Sigmoid colon (tissue), 7 donors: ENCODE measurements around the gene GUCA1A. TPM values are rescaled to one million over a fixed set of nuclear protein-coding genes. Genes with fewer than 3 reads are reported as not detected.

Experiments
- DNase-seq: peaks from one replicate; pipeline ENCODE4 v3.0.0-alpha.2; 2019
- H3K27ac ChIP-seq, 4 donors: fragments of 200-600 bp; sonication (generic); one replicate each; pipeline ENCODE4 v1.5.1; 2016 to 2019; ENCODE audit warnings: mild to moderate bottlenecking in 1 of 4
- H3K27me3 ChIP-seq, 3 donors: fragments of 200-600 bp; sonication (generic); one replicate each; pipeline ENCODE4 v1.5.1; 2019; ENCODE audit warnings: mild to moderate bottlenecking in 1 of 3
- H3K36me3 ChIP-seq, 4 donors: fragments of 200-600 bp; sonication (generic); one replicate each; pipeline ENCODE4 v1.5.1; 2016 to 2019
- H3K4me1 ChIP-seq, 4 donors: fragments of 200-600 bp; sonication (generic); one replicate each; pipeline ENCODE4 v1.5.1; 2017 to 2019
- H3K4me3 ChIP-seq, 4 donors: fragments of 200-600 bp; sonication (generic); one replicate each; pipeline ENCODE4 v1.5.1; 2017 to 2019; ENCODE audit warnings: mild to moderate bottlenecking in 2 of 4, moderate library complexity in 1 of 4
- H3K9me3 ChIP-seq, 4 donors: fragments of 200-600 bp in 3 of 4; sonication (generic) in 3 of 4; one replicate each; pipeline versions ENCODE4 v1.5.1 to v1.6.1; 2013 to 2019
- EP300 ChIP-seq, 4 donors: sonication (generic); formaldehyde crosslinking; IDR thresholded peaks; one replicate each; pipeline ENCODE4 v1.6.1; 2017; ENCODE audit warnings: antibody characterized with exemption in 4 of 4
- POLR2A ChIP-seq, 2 donors: fragments of 450-650 bp; IDR thresholded peaks; one replicate each; pipeline ENCODE4 v1.6.1; 2016; ENCODE audit warnings: antibody characterized with exemption in 2 of 2, mild to moderate bottlenecking in 2 of 2, moderate library complexity in 2 of 2
- POLR2AphosphoS5 ChIP-seq, 4 donors: sonication (generic); formaldehyde crosslinking; IDR thresholded peaks; one replicate each; pipeline ENCODE4 v1.6.1; 2017; ENCODE audit warnings: antibody characterized with exemption in 4 of 4
- WGBS, 2 donors: extraction: QIAGEN DNeasy Blood & Tissue Kit; methylation state at CpG; one replicate each; pipeline ENCODE4 v1.1.7; 2013; 5-methylcytosine and 5-hydroxymethylcytosine counted together
- intact Hi-C: fragments of 100-400 bp; cut with DNase I; formaldehyde crosslinking; loops from one replicate; pipeline ENCODE4 v1.15.1; 2023
- polyA plus RNA-seq, 3 donors: library from polyadenylated mRNA; stranded (reverse); fragments of 200-250 nt; gene quantifications; one replicate each; pipeline ENCODE4 v1.2.3, GENCODE V29; 2013
- total RNA-seq, 4 donors: library from RNA; depleted of rRNA; stranded (reverse); fragments of >200 nt; gene quantifications; one replicate each; pipeline ENCODE4 v1.1.0, GENCODE V29; 2016
- TF ChIP-seq, protein P1 (sequence below), 4 experiments: fragments of 450-650 bp in 3 of 4; fragments of 200-600 bp in 1 of 4; IDR thresholded peaks; one replicate each; pipeline ENCODE4 v1.5.1; 2016 to 2019; ENCODE audit warnings: antibody characterized with exemption in 4 of 4, mild to moderate bottlenecking in 3 of 4, moderate library complexity in 2 of 4
- donor health status: healthy with polysubstance abuse.
- donor health status: Bipolar disorder and iron deficiency.
- donor health status: healthy.

The GUCA1A gene
- total and polyA plus RNA-seq, 7 donors: 0.15 to 0.36 TPM; not detected in 5

DNA sequence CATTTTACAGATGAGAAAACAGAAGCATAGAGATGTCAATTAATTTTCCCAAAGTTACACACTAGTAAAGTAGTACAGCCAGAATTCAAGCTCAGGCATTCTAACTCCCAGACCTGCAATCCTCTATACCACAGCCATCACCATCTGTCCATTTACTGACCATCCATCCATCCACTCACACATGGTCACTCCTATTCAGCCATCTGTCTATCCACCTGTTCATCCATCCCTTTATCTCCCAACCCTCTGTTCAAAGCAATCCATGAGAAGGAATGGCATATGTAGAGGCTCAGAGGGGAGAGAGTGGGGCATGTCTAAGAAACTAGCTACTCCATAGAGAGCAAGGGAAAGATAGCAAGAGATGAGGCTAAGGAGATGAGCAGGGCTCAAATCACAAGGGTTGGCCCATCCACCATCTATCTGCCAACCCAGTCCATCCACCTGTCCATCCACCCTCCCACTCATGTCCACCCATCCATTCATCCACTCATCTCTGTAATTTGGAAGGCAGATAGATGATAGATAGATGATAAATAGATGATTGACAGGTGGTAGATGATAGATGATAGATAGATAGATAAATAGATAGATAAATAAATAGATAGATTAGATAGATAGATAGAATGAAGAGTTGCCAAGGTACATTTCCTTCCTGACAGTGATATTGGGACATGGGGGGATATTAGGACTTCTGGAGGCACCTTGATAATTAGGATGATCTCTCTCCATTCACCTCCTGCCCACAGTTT lies 18.5 kb upstream of the GUCA1A start:
- no peak for DNase-seq
- TF ChIP-seq EP300 (IDR thresholded peaks at IDR 0.05): no peak
- TF ChIP-seq, protein P1, sequence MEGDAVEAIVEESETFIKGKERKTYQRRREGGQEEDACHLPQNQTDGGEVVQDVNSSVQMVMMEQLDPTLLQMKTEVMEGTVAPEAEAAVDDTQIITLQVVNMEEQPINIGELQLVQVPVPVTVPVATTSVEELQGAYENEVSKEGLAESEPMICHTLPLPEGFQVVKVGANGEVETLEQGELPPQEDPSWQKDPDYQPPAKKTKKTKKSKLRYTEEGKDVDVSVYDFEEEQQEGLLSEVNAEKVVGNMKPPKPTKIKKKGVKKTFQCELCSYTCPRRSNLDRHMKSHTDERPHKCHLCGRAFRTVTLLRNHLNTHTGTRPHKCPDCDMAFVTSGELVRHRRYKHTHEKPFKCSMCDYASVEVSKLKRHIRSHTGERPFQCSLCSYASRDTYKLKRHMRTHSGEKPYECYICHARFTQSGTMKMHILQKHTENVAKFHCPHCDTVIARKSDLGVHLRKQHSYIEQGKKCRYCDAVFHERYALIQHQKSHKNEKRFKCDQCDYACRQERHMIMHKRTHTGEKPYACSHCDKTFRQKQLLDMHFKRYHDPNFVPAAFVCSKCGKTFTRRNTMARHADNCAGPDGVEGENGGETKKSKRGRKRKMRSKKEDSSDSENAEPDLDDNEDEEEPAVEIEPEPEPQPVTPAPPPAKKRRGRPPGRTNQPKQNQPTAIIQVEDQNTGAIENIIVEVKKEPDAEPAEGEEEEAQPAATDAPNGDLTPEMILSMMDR (IDR thresholded peaks at IDR 0.05): no peak
- intact Hi-C loops: no loop called here
- peaks cover 0 to 6% (median 2%) of the 10 kb centered on the region in 4 donors for H3K4me1 ChIP-seq
- H3K36me3 ChIP-seq: no peaks in the 10 kb centered on the region
- H3K27me3 ChIP-seq: no peaks in the 10 kb centered on the region
- no peaks in the 10 kb centered on the region for H3K9me3 ChIP-seq
- H3K27ac ChIP-seq: no peak overlapping the region
- no peak overlapping the region for H3K4me3 ChIP-seq

DNA sequence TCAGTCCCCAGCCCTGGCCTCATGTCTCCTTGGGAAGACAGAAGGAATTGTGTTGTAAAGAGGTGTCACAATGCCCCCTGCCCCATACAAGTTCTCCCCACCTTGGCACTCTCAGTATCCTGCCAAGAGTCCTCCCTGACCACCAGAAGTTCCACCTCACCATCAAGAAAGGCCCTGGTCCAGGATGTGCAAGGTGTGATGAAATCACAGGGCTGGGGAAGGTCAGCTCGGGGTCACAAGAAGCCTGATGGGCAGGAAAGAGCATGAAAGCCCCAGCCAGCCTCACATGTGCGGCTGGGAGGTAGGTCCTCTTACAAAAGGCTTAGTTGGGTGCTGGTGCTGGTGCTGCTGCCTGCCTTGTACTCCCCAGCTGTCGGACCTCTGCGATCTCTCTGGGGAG lies 17.9 kb upstream of the GUCA1A start:
- Histone ChIP-seq H3K27me3 (no peaks in the 10 kb centered on the region), H3K9me3 (no peaks in the 10 kb centered on the region), H3K27ac (no peak overlapping the region), H3K4me3 (no peak overlapping the region), H3K4me1 (peaks cover 0 to 6% (median 2%) of the 10 kb centered on the region in 4 donors), H3K36me3 (no peaks in the 10 kb centered on the region)
- 88 to 91% methylated on average over 4 of the region's 4 CpGs for WGBS, 2 donors
- DNase-seq: no peak
- intact Hi-C loops: no loop called here
- TF ChIP-seq EP300 (IDR thresholded peaks at IDR 0.05) (no peak), POLR2A (IDR thresholded peaks at IDR 0.05) (no peak), POLR2AphosphoS5 (IDR thresholded peaks at IDR 0.05) (no peak)
- TF ChIP-seq, protein P1 (IDR thresholded peaks at IDR 0.05): no peak

DNA sequence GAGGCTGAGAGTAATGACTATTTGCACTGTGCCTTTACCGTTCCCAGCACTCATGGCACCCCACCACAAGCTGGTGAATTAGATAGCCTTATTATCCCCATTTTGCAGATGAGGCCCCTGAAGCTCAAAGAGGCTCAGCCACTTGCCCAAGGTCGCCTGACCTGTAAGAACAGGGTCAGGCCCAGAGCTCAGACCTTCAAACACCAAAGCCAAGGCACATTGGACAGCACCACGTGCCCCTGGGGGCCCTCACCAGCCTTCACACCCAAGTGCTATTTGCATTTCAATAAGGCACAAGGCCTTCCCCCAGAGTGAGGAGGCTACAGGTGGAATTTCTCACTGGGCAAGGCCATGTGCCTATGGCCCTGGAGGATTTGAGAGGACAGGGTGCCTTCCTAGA lies 16.5 kb upstream of the GUCA1A start:
- DNase-seq: no peak
- Histone ChIP-seq H3K36me3 (no peaks in the 10 kb centered on the region), H3K27me3 (no peaks in the 10 kb centered on the region), H3K9me3 (no peaks in the 10 kb centered on the region), H3K4me3 (no peak overlapping the region), H3K4me1 (peaks cover 0 to 6% (median 2%) of the 10 kb centered on the region in 4 donors), H3K27ac (no peak overlapping the region)
- TF ChIP-seq, protein P1 (IDR thresholded peaks at IDR 0.05): no peak
- no peak for TF ChIP-seq POLR2AphosphoS5 (IDR thresholded peaks at IDR 0.05)
- no peak for TF ChIP-seq EP300 (IDR thresholded peaks at IDR 0.05)
- TF ChIP-seq POLR2A (IDR thresholded peaks at IDR 0.05): no peak
- intact Hi-C loops: no loop called here
- WGBS, 2 donors: 81 to 83% methylated on average over 3 of the region's 3 CpGs

DNA sequence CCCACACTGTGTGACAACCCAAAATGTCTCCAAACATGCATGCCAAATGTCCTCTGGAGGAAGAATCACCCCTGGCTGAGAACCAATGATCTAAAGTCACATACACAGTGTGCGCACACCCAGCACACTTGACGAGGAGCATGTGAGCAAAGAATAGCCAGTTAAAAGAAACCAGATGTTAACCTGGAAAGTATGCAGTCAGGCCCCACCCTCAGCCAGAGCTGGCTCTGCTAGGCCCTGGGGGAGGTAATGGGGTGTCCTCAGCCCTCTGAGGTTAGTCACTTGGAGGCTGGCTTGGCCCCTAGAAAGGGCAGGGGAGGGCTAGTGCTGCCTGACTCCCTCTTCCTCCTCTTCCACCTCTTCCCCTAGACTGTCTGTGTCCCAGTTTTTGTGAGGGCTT lies 15.2 kb upstream of the GUCA1A start:
- 61 to 76% methylated on average over 2 of the region's 2 CpGs for WGBS, 2 donors
- no peak overlapping the region for H3K27ac ChIP-seq
- H3K4me1 ChIP-seq: peaks cover 0 to 6% (median 2%) of the 10 kb centered on the region in 4 donors
- H3K4me3 ChIP-seq: no peak overlapping the region
- DNase-seq: no peak
- no peaks in the 10 kb centered on the region for H3K9me3 ChIP-seq
- TF ChIP-seq POLR2A (IDR thresholded peaks at IDR 0.05): no peak
- TF ChIP-seq, protein P1 (IDR thresholded peaks at IDR 0.05): no peak
- no peak for TF ChIP-seq EP300 (IDR thresholded peaks at IDR 0.05)
- no peak for TF ChIP-seq POLR2AphosphoS5 (IDR thresholded peaks at IDR 0.05)
- no peaks in the 10 kb centered on the region for H3K36me3 ChIP-seq
- intact Hi-C loops: no loop called here
- H3K27me3 ChIP-seq: no peaks in the 10 kb centered on the region

GRCh38 chr6:42158631-42159030 lies 14.5 kb upstream of the GUCA1A start:
- Histone ChIP-seq H3K9me3 (no peaks in the 10 kb centered on the region), H3K27me3 (no peaks in the 10 kb centered on the region), H3K27ac (no peak overlapping the region), H3K4me3 (no peak overlapping the region), H3K4me1 (peaks cover 0 to 6% (median 2%) of the 10 kb centered on the region in 4 donors), H3K36me3 (no peaks in the 10 kb centered on the region)
- intact Hi-C loops: no loop called here
- no peak for DNase-seq
- WGBS, 2 donors: 85 to 93% methylated on average over 2 of the region's 2 CpGs
- TF ChIP-seq POLR2AphosphoS5 (IDR thresholded peaks at IDR 0.05) (no peak), EP300 (IDR thresholded peaks at IDR 0.05) (no peak), POLR2A (IDR thresholded peaks at IDR 0.05) (no peak)
- TF ChIP-seq, protein P1 (IDR thresholded peaks at IDR 0.05): no peak
